WTC11 (cell line): Measurements from ENCODE around the gene LRFN2. TPM values are rescaled to one million over a fixed set of nuclear protein-coding genes. Genes with fewer than 3 reads are reported as not detected.

Experiments
- ATAC-seq: fragments of 200-7000 bp; cut with Tn5 transposase; 2 replicates; pipeline ENCODE4 v1.10.0; 2021; ENCODE audit warnings: mild to moderate bottlenecking, moderate library complexity
- CTCF ChIA-PET: fragments of 300-600 bp; sonication (Branson Sonifier 250); formaldehyde crosslinking; loops from one replicate; lab custom pipeline; 2021; ENCODE audit warnings: antibody characterized with exemption; lab: Charles Lee
- POLR2A ChIA-PET: fragments of 350-600 bp; sonication (Branson Sonifier 250); formaldehyde crosslinking; loops from one replicate; lab custom pipeline; 2021; ENCODE audit warnings: antibody characterized with exemption; lab: Charles Lee
- DNase-seq: peaks from one replicate; pipeline ENCODE4 v3.0.0; 2021; ENCODE audit warnings: low spot score
- H3K27ac Mint-ChIP-seq: 2 replicates; pipeline ENCODE4 v1.8.0; 2021; ENCODE audit warnings: mixed read lengths
- H3K27me3 Mint-ChIP-seq: 2 replicates; pipeline ENCODE4 v1.8.0; 2021; ENCODE audit warnings: low read depth, mild to moderate bottlenecking, moderate library complexity, mixed read lengths
- H3K36me3 Mint-ChIP-seq: 2 replicates; pipeline ENCODE4 v1.8.0; 2021; ENCODE audit warnings: mixed read lengths
- H3K4me1 Mint-ChIP-seq: 2 replicates; pipeline ENCODE4 v1.8.0; 2022; ENCODE audit warnings: mixed read lengths
- H3K4me3 Mint-ChIP-seq: 2 replicates; pipeline ENCODE4 v1.8.0; 2021; ENCODE audit warnings: mild to moderate bottlenecking, moderate library complexity, mixed read lengths
- H3K9me3 Mint-ChIP-seq: 2 replicates; pipeline ENCODE4 v1.8.0; 2021; ENCODE audit warnings: mixed read lengths
- ARID4B ChIP-seq: sonication (generic); formaldehyde crosslinking; IDR thresholded peaks from 2 replicates; pipeline ENCODE4 v1.8.0; 2023; ENCODE audit warnings: missing genetic modification reagents, mild to moderate bottlenecking, borderline replicate concordance
- ATF1 ChIP-seq: sonication (generic); formaldehyde crosslinking; IDR thresholded peaks from 2 replicates; pipeline ENCODE4 v1.8.1; 2023; ENCODE audit warnings: mild to moderate bottlenecking, moderate library complexity, missing genetic modification reagents
- ATF3 ChIP-seq: sonication (generic); formaldehyde crosslinking; conservative IDR thresholded peaks from 2 replicates; pipeline ENCODE4 v1.8.1; 2022; ENCODE audit warnings: mild to moderate bottlenecking, missing genetic modification reagents
- ERG ChIP-seq: fragments of 250-450 bp; sonication (Bioruptor Pico); IDR thresholded peaks from 2 replicates; pipeline ENCODE4 v1.8.0; 2021; ENCODE audit warnings: mild to moderate bottlenecking
- GRHL2 ChIP-seq: fragments of 250-450 bp; sonication (Bioruptor Pico); IDR thresholded peaks from 2 replicates; pipeline ENCODE4 v1.8.0; 2022; ENCODE audit warnings: mild to moderate bottlenecking, moderate library complexity; ENCODE audit not compliant: insufficient replicate concordance, severe bottlenecking
- KAT7 ChIP-seq: sonication (generic); formaldehyde crosslinking; IDR thresholded peaks from 2 replicates; pipeline ENCODE4 v1.8.1; 2023; ENCODE audit warnings: missing genetic modification reagents, mild to moderate bottlenecking, borderline replicate concordance
- NFE2L1 ChIP-seq: sonication (generic); formaldehyde crosslinking; IDR thresholded peaks from 2 replicates; pipeline ENCODE4 v1.8.1; 2023; ENCODE audit warnings: missing genetic modification reagents
- OVOL2 ChIP-seq: fragments of 250-450 bp; sonication (Bioruptor Pico); IDR thresholded peaks from 2 replicates; pipeline ENCODE4 v1.9.0; 2021; ENCODE audit warnings: mild to moderate bottlenecking, borderline replicate concordance
- PRRX2 ChIP-seq: fragments of 250-450 bp; sonication (Bioruptor Pico); IDR thresholded peaks from 2 replicates; pipeline ENCODE4 v1.8.0; 2021; ENCODE audit warnings: mild to moderate bottlenecking
- STAT6 ChIP-seq: sonication (generic); formaldehyde crosslinking; conservative IDR thresholded peaks from 2 replicates; pipeline ENCODE4 v1.8.1; 2023; ENCODE audit warnings: mild to moderate bottlenecking, low read depth, missing genetic modification reagents, moderate library complexity
- TEAD1 ChIP-seq: sonication (generic); formaldehyde crosslinking; IDR thresholded peaks from 2 replicates; pipeline ENCODE4 v1.8.0; 2022; ENCODE audit warnings: mild to moderate bottlenecking, missing genetic modification reagents
- USF1 ChIP-seq: sonication (generic); formaldehyde crosslinking; IDR thresholded peaks from 2 replicates; pipeline ENCODE4 v1.8.0; 2022; ENCODE audit warnings: mild to moderate bottlenecking, missing genetic modification reagents
- ZNF219 ChIP-seq: sonication (generic); formaldehyde crosslinking; IDR thresholded peaks from 2 replicates; pipeline ENCODE4 v1.8.0; 2023; ENCODE audit warnings: missing genetic modification reagents, mild to moderate bottlenecking, borderline replicate concordance
- ZNF423 ChIP-seq: fragments of 250-450 bp; sonication (Bioruptor Pico); IDR thresholded peaks from 2 replicates; pipeline ENCODE4 v2.1.2; 2022; ENCODE audit warnings: mild to moderate bottlenecking, moderate library complexity
- total RNA-seq: library from RNA; stranded (reverse); gene quantifications from 3 replicates; pipeline ENCODE4 v1.2.3, GENCODE V29; 2021

The LRFN2 gene
- total RNA-seq, 1 experiment from 2014 or later = 1.6 TPM

- TF ChIP-seq ARID4B (no peak), GRHL2 (no peak), ATF3 (no peak), TEAD1 (CRISPR knock-in tag) (no peak), NFE2L1 (CRISPR knock-in tag) (no peak), KAT7 (CRISPR knock-in tag) (no peak), ZNF219 (CRISPR knock-in tag) (no peak), ATF1 (no peak), ERG (CRISPR knock-in tag) (no peak), PRRX2 (CRISPR knock-in tag) (no peak)
These were observed 240.9 kb downstream of the LRFN2 start (continued) for GRCh38 chr6:40346246-40346645.

GRCh38 chr6:40344566-40345167, 242.5 kb downstream of the LRFN2 start:
- no peak for TF ChIP-seq OVOL2 (CRISPR knock-in tag)
- TF ChIP-seq ATF3 = no peak
- Mint-ChIP-seq H3K27ac (no peak overlapping the region), H3K4me1 (peaks cover 50% of the 10 kb centered on the region), H3K4me3 (no peak overlapping the region), H3K27me3 (no peaks in the 10 kb centered on the region; the same call in 1 of the 2 replicates), H3K36me3 (no peaks in the 10 kb centered on the region), H3K9me3 (no peaks in the 10 kb centered on the region)
- ChIA-PET POLR2A (interaction anchor here (1.0 kb wide), 1 partner anchor 14 kb away, joined by 3 read pairs; no protein-coding TSS in a partner anchor), CTCF (interaction anchor here (0.9 to 4.5 kb wide), 9 partner anchors 11 to 243 kb away, joined by 3 to 40 read pairs (median 5); partner anchors contain the start of gene LRFN2)
- DNase-seq (no peak), ATAC-seq (no peak)

- Mint-ChIP-seq H3K27me3 (no peaks in the 10 kb centered on the region; the same call in 1 of the 2 replicates), H3K36me3 (no peaks in the 10 kb centered on the region), H3K4me3 (no peak overlapping the region), H3K9me3 (no peaks in the 10 kb centered on the region), H3K27ac (no peak overlapping the region), H3K4me1 (peaks cover 54% of the 10 kb centered on the region)
- ChIA-PET POLR2A (interaction anchor here (0.8 to 1.0 kb wide), 2 partner anchors 14 to 20 kb away, joined by 3 read pairs; no protein-coding TSS in a partner anchor), CTCF (interaction anchor here (0.9 to 4.5 kb wide), 8 partner anchors 10 to 244 kb away, joined by 3 to 40 read pairs (median 4); partner anchors contain the start of gene LRFN2)
- ATAC-seq = no peak
- DNase-seq = no peak
- TF ChIP-seq USF1 = no peak
- no peak for TF ChIP-seq STAT6 (CRISPR knock-in tag)
- peak; percentile 97 for TF ChIP-seq ZNF423 (CRISPR knock-in tag)
These were observed 243.1 kb downstream of the LRFN2 start for GRCh38 chr6:40343877-40344565.
